K562 (cell line): ENCODE data around the gene HSPB6. TPM values are rescaled to one million over a fixed set of nuclear protein-coding genes. Genes with fewer than 3 reads are reported as not detected.

Source experiments
- ETV1 ChIP-seq: fragments of 450-650 bp; conservative IDR thresholded peaks from 2 replicates; pipeline ENCODE4 v1.6.1; 2016; ENCODE audit warnings: missing genetic modification characterization, control low read depth, low read depth, missing compliant biosample characterization
- KDM5B ChIP-seq: fragments of 200-600 bp; sonication (generic); IDR thresholded peaks from 2 replicates; pipeline ENCODE4 v1.6.1; 2012; ENCODE audit warnings: low read depth, mild to moderate bottlenecking, moderate library complexity, low read length, control low read depth, inconsistent platforms; ENCODE audit not compliant: insufficient replicate concordance
- MIER1 ChIP-seq: fragments of 450-650 bp; IDR thresholded peaks from 2 replicates; pipeline ENCODE4 v1.6.1; 2016; ENCODE audit warnings: antibody characterized with exemption, mild to moderate bottlenecking, low read depth
- NR2C2 ChIP-seq, 2 experiments: fragments of 200-800 bp in 1 of 2; sonication (Bioruptor generic) in 1 of 2; sonication (generic) in 1 of 2; formaldehyde crosslinking in 1 of 2; IDR thresholded peaks; 2 replicates each; pipeline versions ENCODE4 v1.6.1 to v1.8.0; 2016 to 2022; ENCODE audit warnings: mild to moderate bottlenecking in 1 of 2, missing compliant biosample characterization in 1 of 2, missing genetic modification characterization in 1 of 2, missing genetic modification reagents in 1 of 2
- POLR2A ChIP-seq: fragments of 450-650 bp; conservative IDR thresholded peaks from 2 replicates; pipeline ENCODE4 v1.6.1; 2016
- POLR2AphosphoS2 ChIP-seq: IDR thresholded peaks from 2 replicates; pipeline ENCODE4 v1.6.1; 2012; ENCODE audit warnings: low read length, improper control_type of control experiment
- SUPT5H ChIP-seq: fragments of 450-650 bp; IDR thresholded peaks from 2 replicates; pipeline ENCODE4 v1.6.1; 2016
- ZBTB7A ChIP-seq: IDR thresholded peaks from 2 replicates; pipeline ENCODE4 v1.6.1; 2011; ENCODE audit warnings: low read depth, mild to moderate bottlenecking, low read length, moderate library complexity, borderline replicate concordance; ENCODE audit not compliant: control insufficient read depth
- ZFP30 ChIP-seq: fragments of 250-450 bp; sonication (Bioruptor Pico); IDR thresholded peaks from 2 replicates; pipeline ENCODE4 v1.8.0; 2022; ENCODE audit warnings: moderate library complexity, mild to moderate bottlenecking, inconsistent platforms, borderline replicate concordance
- ZNF217 ChIP-seq: sonication (generic); formaldehyde crosslinking; IDR thresholded peaks from 2 replicates; pipeline ENCODE4 v1.8.0; 2022; ENCODE audit warnings: mild to moderate bottlenecking, missing genetic modification reagents
- polyA plus RNA-seq, 8 experiments: library from polyadenylated mRNA; depleted of rRNA in 4 of 8; stranded (reverse) in 5 of 8; unstranded in 3 of 8; fragments of >200 nt; fragmentation: Nextera tagmentation in 2 of 8; fragmentation: Illumina TruSeq in 1 of 8; extraction: Ambion mirVana in 2 of 8; extraction: Trizol in 1 of 8; gene quantifications; 2 replicates each; pipeline versions ENCODE4 v1.2.1 to v1.2.3, GENCODE V29; 2011 to 2014; ENCODE audit warnings: inconsistent platforms in 1 of 8, missing spikeins in 1 of 8
- total RNA-seq, 7 experiments: library from RNA; depleted of rRNA in 6 of 7; stranded (reverse); fragments of >200 nt in 6 of 7; fragmentation: Illumina TruSeq in 2 of 7; extraction: Trizol in 2 of 7; gene quantifications; 2 replicates each; pipeline versions ENCODE4 v1.2.1 to v1.2.3, GENCODE V29; 2011 to 2021; ENCODE audit warnings: low replicate concordance in 1 of 7
- TF ChIP-seq, protein P1 (sequence below): fragments of 250-450 bp; sonication (Bioruptor Pico); IDR thresholded peaks from 2 replicates; pipeline ENCODE4 v1.4.0; 2020; ENCODE audit warnings: mild to moderate bottlenecking
- TF ChIP-seq, protein P2 (sequence below): sonication (generic); formaldehyde crosslinking; IDR thresholded peaks from 2 replicates; pipeline ENCODE4 v1.4.0; 2020; ENCODE audit warnings: mild to moderate bottlenecking, missing genetic modification reagents
- TF ChIP-seq, protein P3 (sequence below): fragments of 250-450 bp; sonication (Bioruptor Pico); IDR thresholded peaks from 2 replicates; pipeline ENCODE4 v1.8.0; 2021; ENCODE audit warnings: mild to moderate bottlenecking, moderate library complexity
- TF ChIP-seq, protein P4 (sequence below): sonication (generic); formaldehyde crosslinking; IDR thresholded peaks from 2 replicates; pipeline ENCODE4 v1.8.0; 2022; ENCODE audit warnings: mild to moderate bottlenecking, missing genetic modification reagents
- TF ChIP-seq, protein P5 (sequence below): sonication (generic); formaldehyde crosslinking; IDR thresholded peaks from 2 replicates; pipeline ENCODE4 v1.9.0; 2022; ENCODE audit warnings: mild to moderate bottlenecking, missing genetic modification reagents
- TF ChIP-seq, protein P6 (sequence below): fragments of 250-450 bp; sonication (Bioruptor Pico); IDR thresholded peaks from 2 replicates; pipeline ENCODE4 v1.8.0; 2021; ENCODE audit warnings: borderline replicate concordance, mild to moderate bottlenecking, moderate library complexity; ENCODE audit not compliant: poor library complexity, severe bottlenecking
- TF ChIP-seq, protein P7 (sequence below): fragments of 450-650 bp; IDR thresholded peaks from 2 replicates; pipeline ENCODE4 v1.7.0; 2016; ENCODE audit warnings: borderline replicate concordance

The HSPB6 gene
- total and polyA plus RNA-seq, 9 of the 15 experiments (the other 6 are each of a cell fraction or from before 2014, with no cell fraction given), result 0.55 TPM; not detected in 8

DNA sequence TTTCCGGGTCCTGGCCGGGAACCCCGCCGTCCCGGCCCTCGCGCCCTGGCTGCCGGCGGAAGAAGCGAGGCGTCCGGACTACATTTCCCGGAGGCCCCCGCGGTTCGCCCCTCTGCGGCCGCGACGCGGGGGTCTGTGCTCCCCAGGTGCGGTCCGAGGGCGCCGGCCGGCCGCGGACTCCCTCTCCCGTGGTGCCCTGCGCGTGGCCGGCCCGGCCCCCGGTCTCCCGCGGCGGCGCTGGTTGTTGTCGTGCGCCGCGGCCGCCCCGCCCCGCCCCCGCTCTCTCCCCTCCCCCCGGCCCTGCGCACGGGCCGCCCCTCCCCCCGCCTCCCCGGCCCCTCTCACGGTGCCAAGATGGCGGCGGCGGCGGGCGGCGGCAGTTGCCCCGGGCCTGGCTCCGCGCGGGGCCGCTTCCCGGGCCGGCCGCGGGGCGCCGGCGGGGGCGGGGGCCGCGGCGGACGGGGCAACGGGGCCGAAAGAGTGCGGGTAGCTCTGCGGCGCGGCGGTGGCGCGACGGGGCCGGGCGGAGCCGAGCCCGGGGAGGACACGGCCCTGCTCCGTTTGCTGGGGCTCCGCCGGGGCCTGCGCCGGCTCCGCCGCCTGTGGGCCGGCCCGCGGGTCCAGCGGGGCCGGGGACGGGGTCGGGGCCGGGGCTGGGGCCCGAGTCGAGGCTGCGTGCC is 39.0 kb downstream of the HSPB6 start, which contains the start of gene KMT2B (continued):
- TF ChIP-seq ZFP30 (no peak), ZNF217 (CRISPR knock-in tag) (no peak), ETV1 (0 out of 2 replicates have a peak, but pooled peaks have one; percentile 34), SUPT5H (no peak), POLR2A (no peak), KDM5B (peak; percentile 13), POLR2AphosphoS2 (no peak), MIER1 (no peak), ZBTB7A (peak; percentile 93), NR2C2 (CRISPR knock-in tag; IDR thresholded peaks at IDR 0.05) (no peak), NR2C2 (tag; IDR thresholded peaks at IDR 0.05) (peak; percentile 92)
- TF ChIP-seq, protein P1, sequence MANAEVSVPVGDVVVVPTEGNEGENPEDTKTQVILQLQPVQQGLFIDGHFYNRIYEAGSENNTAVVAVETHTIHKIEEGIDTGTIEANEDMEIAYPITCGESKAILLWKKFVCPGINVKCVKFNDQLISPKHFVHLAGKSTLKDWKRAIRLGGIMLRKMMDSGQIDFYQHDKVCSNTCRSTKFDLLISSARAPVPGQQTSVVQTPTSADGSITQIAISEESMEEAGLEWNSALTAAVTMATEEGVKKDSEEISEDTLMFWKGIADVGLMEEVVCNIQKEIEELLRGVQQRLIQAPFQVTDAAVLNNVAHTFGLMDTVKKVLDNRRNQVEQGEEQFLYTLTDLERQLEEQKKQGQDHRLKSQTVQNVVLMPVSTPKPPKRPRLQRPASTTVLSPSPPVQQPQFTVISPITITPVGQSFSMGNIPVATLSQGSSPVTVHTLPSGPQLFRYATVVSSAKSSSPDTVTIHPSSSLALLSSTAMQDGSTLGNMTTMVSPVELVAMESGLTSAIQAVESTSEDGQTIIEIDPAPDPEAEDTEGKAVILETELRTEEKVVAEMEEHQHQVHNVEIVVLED (CRISPR knock-in tag), result 0 out of 2 replicates have a peak, but pooled peaks have one; percentile 26
- TF ChIP-seq, protein P2, sequence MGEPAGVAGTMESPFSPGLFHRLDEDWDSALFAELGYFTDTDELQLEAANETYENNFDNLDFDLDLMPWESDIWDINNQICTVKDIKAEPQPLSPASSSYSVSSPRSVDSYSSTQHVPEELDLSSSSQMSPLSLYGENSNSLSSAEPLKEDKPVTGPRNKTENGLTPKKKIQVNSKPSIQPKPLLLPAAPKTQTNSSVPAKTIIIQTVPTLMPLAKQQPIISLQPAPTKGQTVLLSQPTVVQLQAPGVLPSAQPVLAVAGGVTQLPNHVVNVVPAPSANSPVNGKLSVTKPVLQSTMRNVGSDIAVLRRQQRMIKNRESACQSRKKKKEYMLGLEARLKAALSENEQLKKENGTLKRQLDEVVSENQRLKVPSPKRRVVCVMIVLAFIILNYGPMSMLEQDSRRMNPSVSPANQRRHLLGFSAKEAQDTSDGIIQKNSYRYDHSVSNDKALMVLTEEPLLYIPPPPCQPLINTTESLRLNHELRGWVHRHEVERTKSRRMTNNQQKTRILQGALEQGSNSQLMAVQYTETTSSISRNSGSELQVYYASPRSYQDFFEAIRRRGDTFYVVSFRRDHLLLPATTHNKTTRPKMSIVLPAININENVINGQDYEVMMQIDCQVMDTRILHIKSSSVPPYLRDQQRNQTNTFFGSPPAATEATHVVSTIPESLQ (CRISPR knock-in tag), result no peak
- TF ChIP-seq, protein P3, sequence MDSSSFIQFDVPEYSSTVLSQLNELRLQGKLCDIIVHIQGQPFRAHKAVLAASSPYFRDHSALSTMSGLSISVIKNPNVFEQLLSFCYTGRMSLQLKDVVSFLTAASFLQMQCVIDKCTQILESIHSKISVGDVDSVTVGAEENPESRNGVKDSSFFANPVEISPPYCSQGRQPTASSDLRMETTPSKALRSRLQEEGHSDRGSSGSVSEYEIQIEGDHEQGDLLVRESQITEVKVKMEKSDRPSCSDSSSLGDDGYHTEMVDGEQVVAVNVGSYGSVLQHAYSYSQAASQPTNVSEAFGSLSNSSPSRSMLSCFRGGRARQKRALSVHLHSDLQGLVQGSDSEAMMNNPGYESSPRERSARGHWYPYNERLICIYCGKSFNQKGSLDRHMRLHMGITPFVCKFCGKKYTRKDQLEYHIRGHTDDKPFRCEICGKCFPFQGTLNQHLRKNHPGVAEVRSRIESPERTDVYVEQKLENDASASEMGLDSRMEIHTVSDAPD (CRISPR knock-in tag), result no peak
- TF ChIP-seq, protein P4, sequence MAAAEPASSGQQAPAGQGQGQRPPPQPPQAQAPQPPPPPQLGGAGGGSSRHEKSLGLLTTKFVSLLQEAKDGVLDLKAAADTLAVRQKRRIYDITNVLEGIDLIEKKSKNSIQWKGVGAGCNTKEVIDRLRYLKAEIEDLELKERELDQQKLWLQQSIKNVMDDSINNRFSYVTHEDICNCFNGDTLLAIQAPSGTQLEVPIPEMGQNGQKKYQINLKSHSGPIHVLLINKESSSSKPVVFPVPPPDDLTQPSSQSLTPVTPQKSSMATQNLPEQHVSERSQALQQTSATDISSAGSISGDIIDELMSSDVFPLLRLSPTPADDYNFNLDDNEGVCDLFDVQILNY (CRISPR knock-in tag), result no peak
- TF ChIP-seq, protein P5, sequence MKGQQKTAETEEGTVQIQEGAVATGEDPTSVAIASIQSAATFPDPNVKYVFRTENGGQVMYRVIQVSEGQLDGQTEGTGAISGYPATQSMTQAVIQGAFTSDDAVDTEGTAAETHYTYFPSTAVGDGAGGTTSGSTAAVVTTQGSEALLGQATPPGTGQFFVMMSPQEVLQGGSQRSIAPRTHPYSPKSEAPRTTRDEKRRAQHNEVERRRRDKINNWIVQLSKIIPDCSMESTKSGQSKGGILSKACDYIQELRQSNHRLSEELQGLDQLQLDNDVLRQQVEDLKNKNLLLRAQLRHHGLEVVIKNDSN, result no peak
- TF ChIP-seq, protein P6, sequence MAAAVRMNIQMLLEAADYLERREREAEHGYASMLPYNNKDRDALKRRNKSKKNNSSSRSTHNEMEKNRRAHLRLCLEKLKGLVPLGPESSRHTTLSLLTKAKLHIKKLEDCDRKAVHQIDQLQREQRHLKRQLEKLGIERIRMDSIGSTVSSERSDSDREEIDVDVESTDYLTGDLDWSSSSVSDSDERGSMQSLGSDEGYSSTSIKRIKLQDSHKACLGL (CRISPR knock-in tag), result peak; percentile 1
- TF ChIP-seq, protein P7, sequence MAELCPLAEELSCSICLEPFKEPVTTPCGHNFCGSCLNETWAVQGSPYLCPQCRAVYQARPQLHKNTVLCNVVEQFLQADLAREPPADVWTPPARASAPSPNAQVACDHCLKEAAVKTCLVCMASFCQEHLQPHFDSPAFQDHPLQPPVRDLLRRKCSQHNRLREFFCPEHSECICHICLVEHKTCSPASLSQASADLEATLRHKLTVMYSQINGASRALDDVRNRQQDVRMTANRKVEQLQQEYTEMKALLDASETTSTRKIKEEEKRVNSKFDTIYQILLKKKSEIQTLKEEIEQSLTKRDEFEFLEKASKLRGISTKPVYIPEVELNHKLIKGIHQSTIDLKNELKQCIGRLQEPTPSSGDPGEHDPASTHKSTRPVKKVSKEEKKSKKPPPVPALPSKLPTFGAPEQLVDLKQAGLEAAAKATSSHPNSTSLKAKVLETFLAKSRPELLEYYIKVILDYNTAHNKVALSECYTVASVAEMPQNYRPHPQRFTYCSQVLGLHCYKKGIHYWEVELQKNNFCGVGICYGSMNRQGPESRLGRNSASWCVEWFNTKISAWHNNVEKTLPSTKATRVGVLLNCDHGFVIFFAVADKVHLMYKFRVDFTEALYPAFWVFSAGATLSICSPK, result no peak
